T-helper 1 cell treated with Interleukin-12 subunit alpha and Interleukin-12 subunit beta and Interleukin-4 antibody, amounts not matched to agents 30 ng/mL and 1 ng/mL, for 36 hours (primary cell): ENCODE measurements around the gene NTM. TPM values are rescaled to one million over a fixed set of nuclear protein-coding genes. Genes with fewer than 3 reads are reported as not detected.

Source experiments
- intact Hi-C: fragments of 100-400 bp; cut with micrococcal nuclease; formaldehyde crosslinking; loops from one replicate; pipeline ENCODE4 v1.15.1; 2024
- total RNA-seq: library from RNA; stranded (reverse); gene quantifications from 2 replicates; pipeline ENCODE4 v1.2.3, GENCODE V29; 2022

Gene NTM
- total RNA-seq, 1 donor from 2014 or later: not detected

- intact Hi-C loops: no loop called here
These were observed 441.0 kb downstream of the NTM start for GRCh38 chr11:131811383-131811782.

- intact Hi-C loops: no loop called here
These were observed 443.7 kb downstream of the NTM start for GRCh38 chr11:131814108-131814507.

- intact Hi-C loops: no loop called here
These were observed 445.2 kb downstream of the NTM start for GRCh38 chr11:131815590-131815989.

GRCh38 chr11:131816051-131816450, 445.6 kb downstream of the NTM start:
- intact Hi-C loops: no loop called here

- intact Hi-C loops: no loop called here
These were observed 447.3 kb downstream of the NTM start for GRCh38 chr11:131817687-131818188.

GRCh38 chr11:131819865-131820264, 449.4 kb downstream of the NTM start:
- intact Hi-C loops: no loop called here

- intact Hi-C loops: no loop called here
These were observed 452.1 kb downstream of the NTM start for GRCh38 chr11:131822506-131822905.

GRCh38 chr11:131823772-131824171, 453.4 kb downstream of the NTM start:
- intact Hi-C loops: no loop called here

- intact Hi-C loops: no loop called here
These were observed 454.4 kb downstream of the NTM start for GRCh38 chr11:131824771-131825170.

- intact Hi-C loops: no loop called here
These were observed 457.0 kb downstream of the NTM start for GRCh38 chr11:131827430-131827829.

- intact Hi-C loops: no loop called here
These were observed 459.3 kb downstream of the NTM start for GRCh38 chr11:131829725-131830124.

GRCh38 chr11:131832079-131832478, 461.7 kb downstream of the NTM start:
- intact Hi-C loops: no loop called here

GRCh38 chr11:131833366-131833765, 463.0 kb downstream of the NTM start:
- intact Hi-C loops: no loop called here

GRCh38 chr11:131837562-131837961, 467.1 kb downstream of the NTM start:
- intact Hi-C loops: no loop called here

- intact Hi-C loops: no loop called here
These were observed 467.6 kb downstream of the NTM start for GRCh38 chr11:131838016-131838415.

- intact Hi-C loops: no loop called here
These were observed 468.9 kb downstream of the NTM start for GRCh38 chr11:131839326-131839725.

- intact Hi-C loops: no loop called here
These were observed 470.1 kb downstream of the NTM start for GRCh38 chr11:131840545-131840944.

- intact Hi-C loops: no loop called here
These were observed 470.6 kb downstream of the NTM start for GRCh38 chr11:131841028-131841427.

- intact Hi-C loops: no loop called here
These were observed 471.7 kb downstream of the NTM start for GRCh38 chr11:131841925-131842635.

GRCh38 chr11:131845255-131845654, 474.8 kb downstream of the NTM start:
- intact Hi-C loops: no loop called here

GRCh38 chr11:131849485-131849884, 479.1 kb downstream of the NTM start:
- intact Hi-C loops: no loop called here

- intact Hi-C loops: no loop called here
These were observed 480.1 kb downstream of the NTM start for GRCh38 chr11:131850507-131850906.

- intact Hi-C loops: no loop called here
These were observed 481.7 kb downstream of the NTM start for GRCh38 chr11:131851964-131852755.
